DND-41 (cell line): ENCODE results near the gene HSP90AB1.

Source experiments
- EZH2 ChIP-seq: IDR thresholded peaks from 3 replicates; pipeline ENCODE4 v1.6.1; 2012; ENCODE audit warnings: borderline replicate concordance, low read depth, mild to moderate bottlenecking, moderate library complexity, low read length, inconsistent platforms; ENCODE audit not compliant: severe bottlenecking
- TF ChIP-seq, protein P1 (sequence below): IDR thresholded peaks from 2 replicates; pipeline ENCODE4 v1.5.1; 2012; ENCODE audit warnings: borderline replicate concordance, low read length, moderate library complexity, mild to moderate bottlenecking; ENCODE audit not compliant: poor library complexity, severe bottlenecking; ENCODE audit errors: extremely low read depth

DNA sequence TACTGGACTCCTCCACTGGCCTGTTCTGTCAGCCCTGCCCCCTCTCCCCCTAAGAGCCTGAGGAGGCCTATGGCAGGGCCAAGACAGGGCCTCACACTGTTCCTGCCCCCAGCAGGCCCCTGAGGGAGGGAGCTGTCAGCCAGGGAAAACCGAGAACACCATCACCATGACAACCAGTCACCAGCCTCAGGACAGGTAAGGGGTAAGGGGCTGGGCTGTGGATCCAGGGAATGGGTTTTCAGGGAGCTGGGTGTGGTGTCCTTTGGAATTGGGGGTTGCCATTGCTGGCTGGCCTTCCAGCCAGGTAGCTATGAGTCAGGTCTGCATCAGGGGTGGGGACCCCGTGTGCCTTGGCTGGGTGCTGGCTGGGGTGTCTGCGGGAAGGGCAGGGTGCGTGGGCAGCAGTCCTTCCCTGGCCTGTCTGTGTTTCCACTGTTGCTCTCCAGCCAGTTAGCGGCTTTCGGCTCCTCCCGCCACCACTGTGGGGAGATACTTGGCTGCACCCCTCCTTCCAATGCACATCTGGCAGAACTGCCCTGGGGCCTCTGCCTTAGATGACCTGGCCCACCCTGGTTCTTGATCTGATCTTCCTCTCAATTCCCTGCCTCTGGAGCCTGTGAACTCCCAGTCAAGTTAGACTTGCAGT, 19.6 kb upstream of the HSP90AB1 start:
- TF ChIP-seq, protein P1, sequence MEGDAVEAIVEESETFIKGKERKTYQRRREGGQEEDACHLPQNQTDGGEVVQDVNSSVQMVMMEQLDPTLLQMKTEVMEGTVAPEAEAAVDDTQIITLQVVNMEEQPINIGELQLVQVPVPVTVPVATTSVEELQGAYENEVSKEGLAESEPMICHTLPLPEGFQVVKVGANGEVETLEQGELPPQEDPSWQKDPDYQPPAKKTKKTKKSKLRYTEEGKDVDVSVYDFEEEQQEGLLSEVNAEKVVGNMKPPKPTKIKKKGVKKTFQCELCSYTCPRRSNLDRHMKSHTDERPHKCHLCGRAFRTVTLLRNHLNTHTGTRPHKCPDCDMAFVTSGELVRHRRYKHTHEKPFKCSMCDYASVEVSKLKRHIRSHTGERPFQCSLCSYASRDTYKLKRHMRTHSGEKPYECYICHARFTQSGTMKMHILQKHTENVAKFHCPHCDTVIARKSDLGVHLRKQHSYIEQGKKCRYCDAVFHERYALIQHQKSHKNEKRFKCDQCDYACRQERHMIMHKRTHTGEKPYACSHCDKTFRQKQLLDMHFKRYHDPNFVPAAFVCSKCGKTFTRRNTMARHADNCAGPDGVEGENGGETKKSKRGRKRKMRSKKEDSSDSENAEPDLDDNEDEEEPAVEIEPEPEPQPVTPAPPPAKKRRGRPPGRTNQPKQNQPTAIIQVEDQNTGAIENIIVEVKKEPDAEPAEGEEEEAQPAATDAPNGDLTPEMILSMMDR, result no peak
- TF ChIP-seq EZH2, result no peak
